B cell (primary cell): ENCODE results near the gene JAK1. TPM values are rescaled to one million over a fixed set of nuclear protein-coding genes. Genes with fewer than 3 reads are reported as not detected.

Experiments used
- ATAC-seq: fragments of 200-7000 bp; cut with Tn5 transposase; one replicate; pipeline ENCODE4 v1.10.0; 2021; ENCODE audit warnings: low read depth, mild to moderate bottlenecking, moderate number of reproducible peaks, moderate library complexity
- CTCF ChIA-PET: fragments of 350-600 bp; sonication (Branson Sonifier 250); formaldehyde crosslinking; loops from one replicate; lab custom pipeline; 2021; ENCODE audit warnings: antibody characterized with exemption, inconsistent platforms; lab: Charles Lee
- POLR2A ChIA-PET: fragments of 350-600 bp; sonication (Branson Sonifier 250); formaldehyde crosslinking; loops from one replicate; lab custom pipeline; 2021; ENCODE audit warnings: antibody characterized with exemption; lab: Charles Lee
- DNase-seq: peaks from one replicate; pipeline ENCODE4 v3.0.0; 2013
- H2AFZ ChIP-seq: 2 replicates; pipeline ENCODE4 v1.6.1; 2012; ENCODE audit warnings: mild to moderate bottlenecking, low read depth, low read length; ENCODE audit not compliant: insufficient read depth, poor library complexity, severe bottlenecking
- H3K27ac ChIP-seq, 2 donors: 1 replicate in 1 of 2; 2 replicates in 1 of 2; pipeline ENCODE4 v1.5.1; 2012 to 2013; ENCODE audit warnings: low read length in 2 of 2, mild to moderate bottlenecking in 2 of 2, moderate library complexity in 1 of 2
- H3K27me3 ChIP-seq, 4 experiments: fragments of 200-600 bp in 1 of 4; sonication (generic) in 1 of 4; replicated peaks in 1 of 4; 1 replicate in 2 of 4; 2 replicates in 2 of 4; pipeline versions ENCODE4 v1.6.1 to v1.7.0; 2013 to 2016; ENCODE audit warnings: low read length in 3 of 4, mild to moderate bottlenecking in 2 of 4, mixed read lengths in 1 of 4, moderate library complexity in 1 of 4; ENCODE audit not compliant: insufficient read depth in 4 of 4, control insufficient read depth in 3 of 4; ENCODE audit errors: control extremely low read depth in 1 of 4
- H3K36me3 ChIP-seq, 2 experiments: replicated peaks in 1 of 2; 1 replicate in 1 of 2; 2 replicates in 1 of 2; pipeline versions ENCODE4 v1.6.1 to v1.7.1; 2013; ENCODE audit warnings: low read length in 1 of 2; ENCODE audit not compliant: insufficient read depth in 2 of 2, control insufficient read depth in 1 of 2; ENCODE audit errors: control extremely low read depth in 1 of 2, extremely low read depth in 1 of 2
- H3K4me1 ChIP-seq, 2 donors: fragments of 200-600 bp in 1 of 2; sonication (generic) in 1 of 2; 1 replicate in 1 of 2; 2 replicates in 1 of 2; pipeline versions ENCODE4 v1.5.1 to v1.6.1; 2013 to 2017; ENCODE audit warnings: low read length in 2 of 2; ENCODE audit not compliant: control insufficient read depth in 2 of 2, insufficient read depth in 2 of 2
- H3K4me2 ChIP-seq: replicated peaks from 2 replicates; pipeline ENCODE3; 2012; ENCODE audit warnings: mild to moderate bottlenecking, low read depth, low read length; ENCODE audit not compliant: poor library complexity, severe bottlenecking
- H3K4me3 ChIP-seq, 5 experiments: fragments of 200-600 bp in 1 of 5; sonication (generic) in 1 of 5; 1 replicate in 3 of 5; 2 replicates in 2 of 5; pipeline versions ENCODE4 v1.5.1 to v1.7.0; 2011 to 2016; ENCODE audit warnings: low read length in 4 of 5, mild to moderate bottlenecking in 4 of 5, low read depth in 2 of 5, control low read depth in 1 of 5, moderate library complexity in 1 of 5; ENCODE audit not compliant: insufficient read depth in 1 of 5; ENCODE audit errors: control extremely low read depth in 1 of 5, extremely low read depth in 1 of 5
- H3K79me2 ChIP-seq: fragments of 200-600 bp; sonication (generic); one replicate; pipeline ENCODE4 v1.6.0; 2016; ENCODE audit warnings: low read length; ENCODE audit not compliant: control insufficient read depth, insufficient read depth
- H3K9ac ChIP-seq: fragments of 200-600 bp; sonication (generic); 2 replicates; pipeline ENCODE4 v1.6.1; 2017; ENCODE audit warnings: mild to moderate bottlenecking, low read length, moderate library complexity
- H3K9me3 ChIP-seq, 3 donors: one replicate each; pipeline versions ENCODE4 v1.6.1 to v1.7.1; 2013; ENCODE audit warnings: low read length in 2 of 3; ENCODE audit not compliant: control insufficient read depth in 2 of 3, insufficient read depth in 1 of 3; ENCODE audit errors: control extremely low read depth in 1 of 3
- H4K20me1 ChIP-seq: 2 replicates; pipeline ENCODE4 v1.6.0; 2012; ENCODE audit warnings: mild to moderate bottlenecking, low read length; ENCODE audit not compliant: insufficient read depth, control insufficient read depth, poor library complexity, severe bottlenecking
- H3K27ac Mint-ChIP-seq: one replicate; pipeline ENCODE4 v1.8.0; 2021; ENCODE audit warnings: mixed read lengths
- H3K27me3 Mint-ChIP-seq: one replicate; pipeline ENCODE4 v1.8.0; 2021; ENCODE audit warnings: mixed read lengths
- H3K4me1 Mint-ChIP-seq: one replicate; pipeline ENCODE4 v1.8.0; 2021; ENCODE audit warnings: mixed read lengths
- H3K4me3 Mint-ChIP-seq: one replicate; pipeline ENCODE4 v1.8.0; 2021; ENCODE audit warnings: mixed read lengths
- H3K9me3 Mint-ChIP-seq: one replicate; pipeline ENCODE4 v1.8.0; 2022; ENCODE audit warnings: mixed read lengths; ENCODE audit not compliant: insufficient read depth
- CTCF ChIP-seq: fragments of 200-600 bp; IDR thresholded peaks from one replicate; pipeline ENCODE4 v1.8.0; 2022; ENCODE audit warnings: antibody characterized with exemption, mild to moderate bottlenecking
- EZH2 ChIP-seq: IDR thresholded peaks from 2 replicates; pipeline ENCODE4 v1.6.1; 2012; ENCODE audit warnings: borderline replicate concordance, low read depth, mild to moderate bottlenecking, moderate library complexity, low read length; ENCODE audit not compliant: insufficient read depth, poor library complexity, severe bottlenecking
- WGBS: methylation state at CpG from one replicate; pipeline ENCODE4 v1.1.5; 2013; ENCODE audit warnings: missing lambda C conversion rate; ENCODE audit not compliant: insufficient coverage; 5-methylcytosine and 5-hydroxymethylcytosine counted together
- intact Hi-C: fragments of 100-400 bp; cut with micrococcal nuclease; formaldehyde crosslinking; loops from one replicate; pipeline ENCODE4 v1.10.0; 2022
- polyA plus RNA-seq: library from polyadenylated mRNA; depleted of rRNA; stranded (reverse); fragments of >200 nt; gene quantifications from 2 replicates; pipeline ENCODE4 v1.2.3, GENCODE V29; 2012
- total RNA-seq, 2 donors: library from RNA; stranded (reverse); fragments of 120-200 nt in 1 of 2; gene quantifications; 1 replicate in 1 of 2; 2 replicates in 1 of 2; pipeline versions ENCODE4 v1.2.3 to v1.2.4, GENCODE V29; 2013 to 2022

The JAK1 gene
- total and polyA plus RNA-seq, 2 donors (not counting 1 experiment from before 2014, with no cell fraction given): 99.0 to 244 TPM

GRCh38 chr1:64960731-64961130, 5.6 kb downstream of the JAK1 start:
- TF ChIP-seq EZH2 (no peak), CTCF (no peak)
- Mint-ChIP-seq H3K27me3 (no peaks in the 10 kb centered on the region), H3K4me3 (peak overlapping the region; percentile 74), H3K4me1 (peaks cover 64% of the 10 kb centered on the region), H3K9me3 (no peaks in the 10 kb centered on the region), H3K27ac (peak overlapping the region; percentile 80)
- peak overlapping the region in 2 of 5 experiments; percentile 29 for H3K4me3 ChIP-seq
- H3K27ac ChIP-seq: peak overlapping the region; percentile 61 to 96
- ATAC-seq (peak; percentile 34), DNase-seq (peak; percentile 58)
- H3K4me1 ChIP-seq: peaks cover 90 to 94% of the 10 kb centered on the region in 2 donors
- ChIA-PET POLR2A (no interaction called here), CTCF (interaction anchor here (0.9 to 1.7 kb wide), 2 partner anchors 92 to 97 kb away, joined by 3 to 5 read pairs; no protein-coding TSS in a partner anchor)
- peak overlapping the region; percentile 40 for H3K9ac ChIP-seq
- H3K9me3 ChIP-seq: no peaks in the 10 kb centered on the region
- H3K27me3 ChIP-seq: no peaks in the 10 kb centered on the region
- intact Hi-C loops: loop anchor here (5.0 to 10.0 kb wide), 2 partner anchors 33 to 1964 kb away; partner anchors contain the start of genes DNAI4 and MIER1
- H3K36me3 ChIP-seq: no peaks in the 10 kb centered on the region
- peak overlapping the region; percentile 93 for H3K4me2 ChIP-seq
- H2AFZ ChIP-seq: no peak overlapping the region
- peaks cover 61% of the 10 kb centered on the region for H4K20me1 ChIP-seq
- peaks cover 92% of the 10 kb centered on the region for H3K79me2 ChIP-seq

DNA sequence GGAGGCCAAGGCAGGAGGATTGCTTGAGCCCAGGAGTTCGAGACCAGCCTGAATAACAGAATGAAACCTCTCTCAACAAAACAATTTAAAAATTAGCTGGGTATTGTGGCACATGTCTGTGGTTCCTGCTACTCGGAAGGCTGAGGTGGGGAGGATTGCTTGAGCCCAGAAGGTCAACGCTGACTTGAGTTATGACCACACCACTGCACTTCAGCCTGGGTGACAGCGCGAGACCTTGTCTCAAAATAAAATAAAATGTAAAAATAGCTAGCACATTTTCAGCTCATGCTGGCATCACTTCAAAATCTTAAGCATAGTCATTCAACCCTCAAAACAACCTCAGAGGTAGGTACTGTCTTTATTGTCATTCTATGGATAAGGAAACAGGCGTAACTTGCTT, 6.4 kb downstream of the JAK1 start:
- POLR2A ChIA-PET: no interaction called here
- H2AFZ ChIP-seq: no peak overlapping the region
- TF ChIP-seq CTCF: no peak
- no peak for TF ChIP-seq EZH2
- peaks cover 97 to 99% of the 10 kb centered on the region in 2 donors for H3K4me1 ChIP-seq
- H3K9me3 Mint-ChIP-seq: no peaks in the 10 kb centered on the region
- peak overlapping the region; percentile 80 for H3K27ac Mint-ChIP-seq
- H4K20me1 ChIP-seq: peaks cover 61% of the 10 kb centered on the region
- no peaks in the 10 kb centered on the region for H3K27me3 ChIP-seq
- no CpG with 5 or more reads among the region's 6 CpGs for WGBS
- H3K79me2 ChIP-seq: peaks cover 92% of the 10 kb centered on the region
- peaks cover 62% of the 10 kb centered on the region for H3K4me1 Mint-ChIP-seq
- H3K27ac ChIP-seq: peak overlapping the region; percentile 61 to 96
- CTCF ChIA-PET: interaction anchor here (1.7 kb wide), 1 partner anchor 96 kb away, joined by 5 read pairs; no protein-coding TSS in a partner anchor
- ATAC-seq (no peak), DNase-seq (no peak)
- H3K9ac ChIP-seq: peak overlapping the region; percentile 40
- no peaks in the 10 kb centered on the region for H3K36me3 ChIP-seq
- peak overlapping the region; percentile 93 for H3K4me2 ChIP-seq
- no peaks in the 10 kb centered on the region for H3K27me3 Mint-ChIP-seq
- no peaks in the 10 kb centered on the region for H3K9me3 ChIP-seq
- H3K4me3 ChIP-seq: peak overlapping the region in 2 of 5 experiments; percentile 29
- intact Hi-C loops: loop anchor here (5.0 to 10.0 kb wide), 2 partner anchors 33 to 1965 kb away; partner anchors contain the start of genes DNAI4 and MIER1
- H3K4me3 Mint-ChIP-seq: peak overlapping the region; percentile 74
